HepG2 (cell line): ENCODE data around the gene UXS1. TPM values are rescaled to one million over a fixed set of nuclear protein-coding genes. Genes with fewer than 3 reads are reported as not detected.

ENCODE experiments used
- ATAC-seq: fragments of 200-7000 bp; cut with Tn5 transposase; 3 replicates; pipeline ENCODE4 v1.9.1; 2020; ENCODE audit warnings: mild to moderate bottlenecking, moderate library complexity
- BruUV-seq: library from RNA; stranded (reverse); fragments of 400-500 nt; replicated peaks from 2 replicates; lab custom pipeline; 2021; lab: Mats Ljungman, UMichigan
- CTCF ChIA-PET: fragments of 300-600 bp; formaldehyde crosslinking; extraction: SDS; loops from one replicate; lab custom pipeline; 2021; ENCODE audit warnings: low total read pairs, inconsistent platforms, low intra/inter-chr PET ratio; lab: Yijun Ruan, JAX
- POLR2A ChIA-PET: fragments of 350-600 bp; sonication (Branson Sonifier 250); formaldehyde crosslinking; loops from one replicate; lab custom pipeline; 2020; ENCODE audit warnings: antibody characterized with exemption, inconsistent platforms; lab: Yijun Ruan, JAX
- DNase-seq: peaks from one replicate; pipeline ENCODE4 v3.0.0-alpha.2; 2015; ENCODE audit warnings: low spot score
- FAIRE-seq: peaks from 3 replicates; lab custom pipeline; 2011; peaks lifted over from hg19 to GRCh38; lab: Jason Lieb, UNC
- H2AFZ ChIP-seq: one replicate; pipeline ENCODE4 v1.6.1; 2011; ENCODE audit warnings: low read length, inconsistent platforms
- H3K27ac ChIP-seq: fragments of 300-600 bp; 3 replicates; pipeline ENCODE4 v1.8.0; 2011; ENCODE audit warnings: mixed run types, mild to moderate bottlenecking, mixed read lengths, low read length, inconsistent platforms; ENCODE audit not compliant: insufficient read depth; ENCODE audit errors: extremely low read length
- H3K27me3 ChIP-seq, 2 experiments: fragments of 200-600 bp in 1 of 2; 2 replicates in 1 of 2; 3 replicates in 1 of 2; pipeline versions ENCODE4 v1.6.0 to v1.8.0; 2011; ENCODE audit warnings: low read length in 2 of 2, mild to moderate bottlenecking in 2 of 2, moderate library complexity in 2 of 2, inconsistent platforms in 1 of 2; ENCODE audit not compliant: insufficient read depth in 2 of 2, control insufficient read depth in 1 of 2
- H3K36me3 ChIP-seq, 2 experiments: fragments of 200-600 bp in 1 of 2; replicated peaks in 1 of 2; 2 replicates in 1 of 2; 3 replicates in 1 of 2; pipeline versions ENCODE4 v1.5.1 to v1.8.0; 2011; ENCODE audit warnings: low read length in 2 of 2, inconsistent platforms in 1 of 2; ENCODE audit not compliant: insufficient read depth in 2 of 2, control insufficient read depth in 1 of 2
- H3K4me1 ChIP-seq: 2 replicates; pipeline ENCODE4 v1.5.1; 2012; ENCODE audit warnings: low read length, inconsistent platforms; ENCODE audit not compliant: insufficient read depth
- H3K4me2 ChIP-seq: 2 replicates; pipeline ENCODE4 v1.6.0; 2011; ENCODE audit warnings: low read depth, low read length, inconsistent platforms
- H3K4me3 ChIP-seq, 3 experiments: fragments of 200-600 bp in 1 of 3; sonication (generic), shearing (Covaris generic) in 1 of 3; replicated peaks in 1 of 3; 2 replicates each; pipeline ENCODE4 v1.5.1; 2011 to 2016; ENCODE audit warnings: low read length in 3 of 3, inconsistent platforms in 2 of 3, low read depth in 2 of 3, mild to moderate bottlenecking in 2 of 3, control low read depth in 1 of 3, mixed read lengths in 1 of 3; ENCODE audit not compliant: insufficient read depth in 1 of 3
- H3K79me2 ChIP-seq: one replicate; pipeline ENCODE4 v1.6.1; 2011; ENCODE audit warnings: low read length, inconsistent platforms; ENCODE audit not compliant: insufficient read depth
- H3K9ac ChIP-seq: 2 replicates; pipeline ENCODE4 v1.6.0; 2011; ENCODE audit warnings: mild to moderate bottlenecking, low read depth, low read length, inconsistent platforms; ENCODE audit not compliant: insufficient read depth
- H3K9me3 ChIP-seq: 2 replicates; pipeline ENCODE4 v1.5.1; 2012; ENCODE audit warnings: mild to moderate bottlenecking, low read length
- H4K20me1 ChIP-seq: 2 replicates; pipeline ENCODE4 v1.6.0; 2011; ENCODE audit warnings: inconsistent platforms, mild to moderate bottlenecking, low read length, moderate library complexity; ENCODE audit not compliant: insufficient read depth
- FLYWCH1 ChIP-seq: sonication (generic); formaldehyde crosslinking; IDR thresholded peaks from 2 replicates; pipeline ENCODE4 v1.8.1; 2023; ENCODE audit warnings: mild to moderate bottlenecking, missing genetic modification reagents
- ISX ChIP-seq: sonication (generic); formaldehyde crosslinking; conservative IDR thresholded peaks from 2 replicates; pipeline ENCODE4 v1.5.0; 2020; ENCODE audit warnings: missing genetic modification reagents
- KDM1A ChIP-seq: IDR thresholded peaks from 2 replicates; pipeline ENCODE4 v1.6.1; 2016; ENCODE audit warnings: missing compliant biosample characterization
- ZBTB20 ChIP-seq: sonication (generic); formaldehyde crosslinking; IDR thresholded peaks from 2 replicates; pipeline ENCODE4 v1.8.1; 2023; ENCODE audit warnings: missing genetic modification reagents, low read depth, mild to moderate bottlenecking, borderline replicate concordance
- ZFP1 ChIP-seq: IDR thresholded peaks from 2 replicates; pipeline ENCODE4 v1.6.1; 2016
- ZFX ChIP-seq: sonication (generic); formaldehyde crosslinking; IDR thresholded peaks from 2 replicates; pipeline ENCODE4 v1.4.0; 2020; ENCODE audit warnings: mild to moderate bottlenecking, low read depth, missing genetic modification reagents, moderate library complexity
- ZFY ChIP-seq: sonication (generic); formaldehyde crosslinking; IDR thresholded peaks from 2 replicates; pipeline ENCODE4 v1.4.0; 2020; ENCODE audit warnings: missing genetic modification reagents
- ZNF598 ChIP-seq: sonication (generic); formaldehyde crosslinking; IDR thresholded peaks from 2 replicates; pipeline ENCODE4 v1.5.1; 2020; ENCODE audit warnings: mild to moderate bottlenecking, missing genetic modification reagents, borderline replicate concordance
- ZSCAN29 ChIP-seq: sonication (generic); formaldehyde crosslinking; conservative IDR thresholded peaks from 2 replicates; pipeline ENCODE4 v1.4.0; 2020; ENCODE audit warnings: mild to moderate bottlenecking, missing genetic modification reagents
- WGBS: methylation state at CpG from one replicate; pipeline ENCODE4 v1.1.6; 2017; ENCODE audit warnings: low lambda C conversion rate; 5-methylcytosine and 5-hydroxymethylcytosine counted together
- in situ Hi-C: cut with HindIII; loops from 2 replicates; pipeline ENCODE4 v1.10.0; 2017; ENCODE audit warnings: low pct_unique_long_range_greater_than_20kb; ENCODE audit not compliant: extremely low pct_ligation_motif_present
- intact Hi-C: fragments of 100-400 bp; cut with micrococcal nuclease; formaldehyde crosslinking; loops from one replicate; pipeline ENCODE4 v1.10.0; 2022; ENCODE audit not compliant: unreplicated experiment
- polyA plus RNA-seq, 8 experiments: library from polyadenylated mRNA; depleted of rRNA in 3 of 8; stranded (reverse) in 7 of 8; unstranded in 1 of 8; fragments of >200 nt; fragmentation: Illumina TruSeq in 4 of 8; extraction: Trizol in 4 of 8; gene quantifications; 2 replicates each; pipeline versions ENCODE4 v1.2.1 to v1.2.3, GENCODE V29; 2011 to 2016; ENCODE audit warnings: low read depth in 4 of 8, missing spikeins in 1 of 8, mixed read lengths in 1 of 8; ENCODE audit not compliant: insufficient read depth in 1 of 8
- total RNA-seq, 5 experiments: library from RNA; depleted of rRNA; stranded (reverse); fragments of >200 nt; fragmentation: Illumina TruSeq; extraction: Trizol; gene quantifications; 2 replicates each; pipeline ENCODE4 v1.2.3, GENCODE V29; 2016; ENCODE audit warnings: low read depth in 1 of 5
- TF ChIP-seq, protein P1 (sequence below): sonication (generic); formaldehyde crosslinking; IDR thresholded peaks from 2 replicates; pipeline ENCODE4 v1.4.0; 2020; ENCODE audit warnings: missing genetic modification reagents

Gene UXS1
- total and polyA plus RNA-seq, 2 of the 13 experiments (the other 11 are each of a cell fraction or from before 2014, with no cell fraction given) = 53.3 to 110 TPM

DNA sequence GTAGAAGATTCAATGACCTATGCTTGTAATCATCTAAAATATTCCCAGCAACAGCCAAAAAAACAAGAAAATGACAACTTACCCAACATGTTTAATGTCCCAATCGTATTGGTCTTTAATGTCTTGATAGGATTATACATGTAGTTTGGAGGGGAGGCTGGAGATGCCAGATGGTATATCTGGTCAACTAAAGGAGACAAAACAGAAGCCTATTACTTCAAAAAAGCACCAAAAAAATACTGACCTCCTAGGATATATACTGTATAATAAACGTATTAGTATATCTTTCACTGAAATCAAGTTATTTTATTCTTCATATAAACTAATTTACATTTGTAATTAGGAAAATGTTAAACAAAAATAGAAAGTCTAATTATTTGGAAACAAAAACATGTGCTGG lies 64.5 kb downstream of the UXS1 start:
- Histone ChIP-seq H3K4me3 (no peak overlapping the region), H3K27me3 (no peaks in the 10 kb centered on the region), H3K27ac (no peak overlapping the region), H4K20me1 (no peaks in the 10 kb centered on the region), H3K4me1 (peaks cover 62% of the 10 kb centered on the region), H3K4me2 (no peak overlapping the region), H3K9ac (no peak overlapping the region), H3K79me2 (peaks cover 11% of the 10 kb centered on the region), H3K9me3 (no peaks in the 10 kb centered on the region), H2AFZ (no peak overlapping the region), H3K36me3 (peaks cover 6 to 23% of the 10 kb centered on the region in 2 experiments)
- BruUV-seq = no TSS peak
- ChIA-PET POLR2A (no interaction called here), CTCF (no interaction called here)
- TF ChIP-seq ZNF598 (CRISPR knock-in tag) (no peak), FLYWCH1 (no peak), ZFY (CRISPR knock-in tag) (no peak), ZFP1 (CRISPR knock-in tag) (no peak), KDM1A (CRISPR knock-in tag) (no peak), ZBTB20 (CRISPR knock-in tag) (no peak), ISX (CRISPR knock-in tag) (no peak), ZSCAN29 (no peak), ZFX (no peak)
- TF ChIP-seq, protein P1, sequence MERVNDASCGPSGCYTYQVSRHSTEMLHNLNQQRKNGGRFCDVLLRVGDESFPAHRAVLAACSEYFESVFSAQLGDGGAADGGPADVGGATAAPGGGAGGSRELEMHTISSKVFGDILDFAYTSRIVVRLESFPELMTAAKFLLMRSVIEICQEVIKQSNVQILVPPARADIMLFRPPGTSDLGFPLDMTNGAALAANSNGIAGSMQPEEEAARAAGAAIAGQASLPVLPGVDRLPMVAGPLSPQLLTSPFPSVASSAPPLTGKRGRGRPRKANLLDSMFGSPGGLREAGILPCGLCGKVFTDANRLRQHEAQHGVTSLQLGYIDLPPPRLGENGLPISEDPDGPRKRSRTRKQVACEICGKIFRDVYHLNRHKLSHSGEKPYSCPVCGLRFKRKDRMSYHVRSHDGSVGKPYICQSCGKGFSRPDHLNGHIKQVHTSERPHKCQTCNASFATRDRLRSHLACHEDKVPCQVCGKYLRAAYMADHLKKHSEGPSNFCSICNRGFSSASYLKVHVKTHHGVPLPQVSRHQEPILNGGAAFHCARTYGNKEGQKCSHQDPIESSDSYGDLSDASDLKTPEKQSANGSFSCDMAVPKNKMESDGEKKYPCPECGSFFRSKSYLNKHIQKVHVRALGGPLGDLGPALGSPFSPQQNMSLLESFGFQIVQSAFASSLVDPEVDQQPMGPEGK (CRISPR knock-in tag) = no peak
- intact Hi-C loops (loop anchor here (5.0 kb wide), 1 partner anchor 63 kb away; the partner anchor contains the start of gene UXS1), in situ Hi-C loops (loop anchor here (10.0 kb wide), 1 partner anchor 55 kb away; no protein-coding TSS in a partner anchor)
- WGBS = 95% methylated on average over 2 of the region's 2 CpGs
- ATAC-seq (no peak), FAIRE-seq (no peak), DNase-seq (no peak)
